GM12865 (cell line): ENCODE results near the gene IL17RE.

Source experiments
- DNase-seq: peaks from one replicate; pipeline ENCODE4 v3.0.0; 2010; ENCODE audit warnings: low read depth
- H3K4me3 ChIP-seq: 2 replicates; pipeline ENCODE4 v1.5.1; 2011; ENCODE audit warnings: mild to moderate bottlenecking, low read depth, low read length, control low read depth
- TF ChIP-seq, protein P1 (sequence below): IDR thresholded peaks from 2 replicates; pipeline ENCODE4 v1.5.1; 2011; ENCODE audit warnings: low read length, control low read depth, low read depth, inconsistent platforms; ENCODE audit not compliant: insufficient read depth; ENCODE audit errors: missing control alignments

IL17RE gene

DNA sequence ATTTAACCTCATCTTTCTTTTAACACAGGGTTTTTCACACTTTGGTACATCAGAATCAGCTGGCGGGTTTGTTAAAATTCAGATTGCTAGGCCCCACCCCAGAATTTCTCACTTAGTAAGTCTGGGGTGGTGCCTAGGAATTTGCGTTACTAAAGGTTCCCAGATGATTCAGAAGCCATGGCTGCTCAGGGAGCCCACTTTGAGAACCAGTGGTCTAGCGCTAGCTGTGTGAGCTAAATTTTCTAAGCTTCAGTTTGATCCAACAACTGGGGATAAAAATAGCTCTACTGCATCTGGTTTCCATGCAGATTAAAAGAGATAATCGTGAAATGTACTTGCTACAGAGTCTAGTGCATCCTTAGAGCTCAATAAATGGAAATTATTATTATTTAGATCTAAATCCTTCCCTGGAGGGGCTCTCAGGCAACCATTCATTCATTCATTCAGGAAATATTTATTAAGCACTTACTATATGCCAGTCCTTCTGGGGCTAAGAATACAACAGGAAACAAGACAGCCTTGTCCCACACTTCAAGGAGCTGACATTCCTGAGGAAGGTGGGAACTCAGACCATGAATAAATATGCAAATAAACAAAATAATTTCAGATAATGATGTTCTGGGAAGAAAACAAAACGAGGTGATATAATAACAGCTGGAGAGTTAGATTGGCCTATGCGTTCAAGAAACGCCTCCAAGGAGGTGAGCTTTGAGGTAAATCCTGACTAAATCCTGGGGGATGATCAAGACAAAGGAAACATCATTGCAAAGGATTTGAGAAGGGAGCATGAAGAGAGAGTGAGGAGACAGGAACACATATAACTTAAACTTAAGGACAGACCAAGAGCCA lies 18.7 kb upstream of the IL17RE start:
- H3K4me3 ChIP-seq = no peak overlapping the region
- DNase-seq = no peak
- TF ChIP-seq, protein P1, sequence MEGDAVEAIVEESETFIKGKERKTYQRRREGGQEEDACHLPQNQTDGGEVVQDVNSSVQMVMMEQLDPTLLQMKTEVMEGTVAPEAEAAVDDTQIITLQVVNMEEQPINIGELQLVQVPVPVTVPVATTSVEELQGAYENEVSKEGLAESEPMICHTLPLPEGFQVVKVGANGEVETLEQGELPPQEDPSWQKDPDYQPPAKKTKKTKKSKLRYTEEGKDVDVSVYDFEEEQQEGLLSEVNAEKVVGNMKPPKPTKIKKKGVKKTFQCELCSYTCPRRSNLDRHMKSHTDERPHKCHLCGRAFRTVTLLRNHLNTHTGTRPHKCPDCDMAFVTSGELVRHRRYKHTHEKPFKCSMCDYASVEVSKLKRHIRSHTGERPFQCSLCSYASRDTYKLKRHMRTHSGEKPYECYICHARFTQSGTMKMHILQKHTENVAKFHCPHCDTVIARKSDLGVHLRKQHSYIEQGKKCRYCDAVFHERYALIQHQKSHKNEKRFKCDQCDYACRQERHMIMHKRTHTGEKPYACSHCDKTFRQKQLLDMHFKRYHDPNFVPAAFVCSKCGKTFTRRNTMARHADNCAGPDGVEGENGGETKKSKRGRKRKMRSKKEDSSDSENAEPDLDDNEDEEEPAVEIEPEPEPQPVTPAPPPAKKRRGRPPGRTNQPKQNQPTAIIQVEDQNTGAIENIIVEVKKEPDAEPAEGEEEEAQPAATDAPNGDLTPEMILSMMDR = no peak

DNA sequence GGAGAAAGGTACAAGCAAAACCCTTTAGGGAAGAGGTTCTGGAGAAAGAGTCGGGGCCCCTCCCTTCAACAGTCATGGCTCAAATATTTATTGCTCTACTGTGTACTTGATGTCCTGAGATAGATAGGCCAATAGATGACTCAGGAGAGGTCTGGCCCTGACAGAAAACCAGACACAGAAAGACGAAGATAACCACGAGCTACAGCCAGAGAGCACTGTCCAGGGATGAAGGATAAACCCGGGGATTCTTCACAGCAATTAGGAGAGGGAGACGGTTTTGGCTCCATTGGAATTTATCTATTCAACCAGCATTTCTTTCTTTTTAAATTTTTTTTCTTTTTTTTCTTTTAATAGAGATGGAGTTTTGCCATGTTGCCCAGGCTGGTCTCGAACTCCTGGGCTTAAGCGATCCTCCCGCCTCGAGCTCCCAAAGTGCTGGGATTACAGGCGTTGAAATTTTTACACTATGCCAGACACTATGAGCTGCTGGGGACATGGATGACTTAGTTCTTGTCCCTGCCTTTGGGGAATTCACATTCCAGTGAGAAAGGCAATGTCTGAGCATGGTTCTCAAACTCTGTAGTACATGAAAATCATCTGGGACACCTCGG lies 18.0 kb upstream of the IL17RE start:
- TF ChIP-seq, protein P1 = no peak
- H3K4me3 ChIP-seq = no peak overlapping the region
- no peak for DNase-seq

DNA sequence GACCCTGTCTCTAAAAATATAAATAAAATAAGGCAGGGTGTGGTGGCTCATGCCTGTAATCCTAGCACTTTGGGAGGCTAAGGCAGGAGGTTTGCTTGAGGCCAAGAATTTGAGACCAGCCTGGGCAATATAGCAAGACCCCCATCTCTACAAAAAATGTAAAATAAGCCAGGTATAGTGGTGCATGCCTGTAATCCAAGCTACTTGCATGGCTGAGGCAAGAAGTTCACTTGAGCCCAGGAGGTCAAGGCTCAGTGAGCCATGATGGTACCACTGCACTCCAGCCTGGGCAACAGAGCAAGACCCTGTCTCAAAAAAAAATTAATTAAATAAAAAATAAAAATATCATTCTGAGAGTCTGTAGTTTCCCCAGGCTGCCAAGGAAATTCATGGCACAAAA lies 16.3 kb upstream of the IL17RE start:
- TF ChIP-seq, protein P1 = no peak
- no peak for DNase-seq
- H3K4me3 ChIP-seq = no peak overlapping the region

DNA sequence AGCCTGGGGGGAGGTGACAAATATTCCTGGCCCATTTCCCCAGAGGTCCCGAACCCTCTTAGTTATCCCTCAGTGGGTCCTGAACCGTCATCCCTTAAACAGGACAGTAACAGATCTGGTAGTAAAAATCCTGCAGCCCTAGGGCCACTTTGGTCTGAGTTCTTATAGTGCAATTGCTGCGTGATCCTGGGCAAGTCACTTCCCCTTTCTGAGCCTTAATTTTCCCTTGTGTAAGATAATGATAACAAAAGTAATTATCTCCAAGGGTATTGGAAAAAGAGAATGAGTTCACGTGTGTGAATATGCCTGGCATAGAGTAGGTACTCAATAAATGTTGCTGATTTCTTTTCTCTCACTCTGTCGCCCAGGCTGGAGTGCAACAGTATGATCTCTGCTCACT lies 15.2 kb upstream of the IL17RE start:
- H3K4me3 ChIP-seq = no peak overlapping the region
- no peak for DNase-seq
- TF ChIP-seq, protein P1 = no peak

DNA sequence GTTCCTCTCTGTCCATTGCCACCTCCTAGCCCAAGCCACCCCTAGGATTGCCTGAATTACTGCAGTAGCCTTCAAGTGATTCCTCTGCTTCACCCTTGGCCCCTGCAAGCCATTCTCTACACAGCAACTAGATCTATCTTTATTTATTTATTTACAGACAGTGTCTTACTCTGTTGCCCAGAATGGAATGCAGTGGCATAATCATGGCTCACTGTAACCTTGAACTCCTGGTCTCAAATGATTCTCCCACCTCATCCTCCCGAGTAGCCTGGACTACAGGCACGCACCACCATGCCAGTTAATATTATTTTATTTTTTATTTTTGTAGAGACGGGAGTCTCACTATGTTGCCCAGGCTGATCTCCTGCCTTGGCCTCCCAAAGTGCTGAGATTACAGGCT lies 14.1 kb upstream of the IL17RE start:
- DNase-seq = no peak
- TF ChIP-seq, protein P1 = no peak
- H3K4me3 ChIP-seq = no peak overlapping the region

DNA sequence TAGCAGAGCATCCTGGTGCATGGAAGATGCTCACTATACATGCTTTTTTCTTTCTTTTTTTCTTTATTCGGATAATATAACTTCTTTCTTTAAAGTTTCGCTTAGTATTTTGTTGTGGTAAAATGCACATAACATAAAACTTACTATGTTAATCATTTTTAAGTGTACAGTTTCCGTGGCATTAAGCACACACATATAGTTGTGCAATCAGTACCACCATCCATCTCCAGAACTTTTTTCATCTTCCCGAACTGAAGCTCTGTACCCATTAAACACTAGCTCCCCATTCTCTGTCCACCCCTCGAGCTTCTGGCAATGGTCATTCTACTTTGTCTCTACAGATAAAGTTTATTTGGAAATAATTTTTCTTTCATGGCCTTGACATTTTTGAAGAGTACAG lies 13.2 kb upstream of the IL17RE start:
- TF ChIP-seq, protein P1 = no peak
- H3K4me3 ChIP-seq = no peak overlapping the region
- no peak for DNase-seq
